ENCODE results near the gene MED15.
A peak's percentile ranks its signal among the peaks of the same experiment; 100 is the strongest.

The MED15 gene

GRCh38 chr22:20510811-20511577, 3.6 kb downstream of the MED15 start:
- DNase-seq (ENCODE audit: low read depth), result no peak

DNA sequence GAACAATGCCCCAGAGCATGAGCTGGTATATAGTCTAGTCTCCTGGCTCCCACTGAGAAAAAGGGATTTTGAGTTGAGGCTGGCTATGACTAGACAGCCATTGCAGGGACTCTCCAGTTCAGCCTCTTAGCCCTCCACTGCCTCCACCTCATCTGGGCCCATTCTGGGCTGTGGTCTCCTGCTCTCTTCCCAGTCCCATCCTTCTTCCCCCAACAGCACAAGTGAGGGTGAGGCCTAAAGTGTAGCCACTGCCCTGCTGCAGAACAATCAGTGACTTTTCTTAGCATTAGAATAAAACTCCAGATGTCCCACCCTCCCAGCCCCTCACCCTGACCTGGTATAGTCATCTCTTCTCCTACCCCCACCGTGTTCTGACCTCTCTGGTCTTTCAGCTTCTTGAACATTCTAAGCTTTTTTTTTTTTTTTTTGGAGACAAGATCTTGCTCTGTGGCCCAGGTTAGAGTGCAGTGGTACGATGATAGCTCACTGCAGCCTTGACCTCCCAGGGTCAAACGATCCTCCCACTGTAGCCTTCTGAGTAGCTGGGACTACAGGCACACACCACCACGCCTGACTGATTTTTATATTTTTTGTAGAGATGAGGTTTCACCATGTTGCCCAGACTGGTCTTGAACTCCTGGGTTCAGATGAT, 4.3 kb downstream of the MED15 start:
- no peak for DNase-seq (ENCODE audit: low read depth)

- peak; percentile 68 for DNase-seq (ENCODE audit: low read depth)
Observed at GRCh38 chr22:20514658-20515406, 7.4 kb downstream of the MED15 start.

DNA sequence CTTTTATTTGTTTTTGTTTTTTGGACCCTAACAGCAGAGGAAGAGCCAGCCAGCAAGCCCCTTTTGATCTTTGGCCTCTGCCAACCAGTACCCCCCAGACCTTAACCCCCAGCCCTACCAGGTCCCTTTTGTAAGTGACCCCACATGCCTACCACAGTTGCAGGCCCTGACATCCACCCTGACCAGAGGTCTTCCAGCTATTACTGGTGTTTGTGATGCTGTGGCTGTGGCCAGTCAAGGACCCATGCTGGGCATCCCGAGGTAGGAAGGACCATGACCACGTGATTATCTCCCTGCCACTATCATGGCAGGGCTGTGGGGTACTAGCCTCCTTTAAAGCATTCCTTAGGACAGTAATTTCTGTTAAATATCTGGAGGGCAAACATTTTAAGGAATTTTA, 9.0 kb downstream of the MED15 start:
- DNase-seq (ENCODE audit: low read depth), result no peak

GRCh38 chr22:20517422-20517821, 10.0 kb downstream of the MED15 start:
- no peak for DNase-seq (ENCODE audit: low read depth)

DNA sequence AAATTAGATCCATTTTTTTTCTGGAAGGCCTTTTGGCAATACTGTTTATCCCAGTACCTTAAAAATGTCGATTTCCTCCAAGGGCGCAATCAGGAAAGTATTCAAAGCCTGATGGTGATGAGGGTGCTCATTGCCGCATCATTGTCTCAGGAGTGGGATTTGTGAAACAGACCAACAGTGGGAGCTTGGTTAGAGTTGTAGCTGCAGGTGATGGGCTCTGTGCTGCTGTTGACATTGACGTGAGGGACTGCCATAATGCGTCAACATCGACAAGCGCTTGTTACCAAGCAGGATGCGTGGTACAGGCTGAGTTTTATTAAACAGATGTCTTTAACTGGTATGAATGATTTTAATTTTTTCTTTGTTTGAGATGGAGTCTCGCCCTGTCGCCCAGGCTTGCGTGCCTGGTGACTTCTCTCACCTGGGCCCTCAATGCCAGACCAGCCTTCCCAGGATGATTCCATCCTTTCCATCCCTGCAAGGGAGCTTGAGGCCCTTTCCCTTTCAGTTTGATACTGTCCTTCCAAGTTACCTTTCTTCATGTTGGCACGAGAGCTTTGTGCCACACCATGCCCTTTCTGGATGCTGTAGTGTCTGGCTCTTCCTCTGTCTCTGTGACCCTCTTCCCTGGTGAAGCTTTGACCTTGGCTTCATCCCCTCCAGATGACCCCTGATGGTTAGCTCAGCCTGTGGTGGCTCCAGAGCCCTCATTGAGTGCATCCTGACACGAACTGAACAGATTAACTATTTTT, 10.6 kb downstream of the MED15 start:
- no peak for DNase-seq (ENCODE audit: low read depth)

GRCh38 chr22:20519558-20519957, 12.1 kb downstream of the MED15 start:
- no peak for DNase-seq (ENCODE audit: low read depth)

- no peak for DNase-seq (ENCODE audit: low read depth)
Observed at GRCh38 chr22:20520093-20520511, 12.7 kb downstream of the MED15 start.

DNA sequence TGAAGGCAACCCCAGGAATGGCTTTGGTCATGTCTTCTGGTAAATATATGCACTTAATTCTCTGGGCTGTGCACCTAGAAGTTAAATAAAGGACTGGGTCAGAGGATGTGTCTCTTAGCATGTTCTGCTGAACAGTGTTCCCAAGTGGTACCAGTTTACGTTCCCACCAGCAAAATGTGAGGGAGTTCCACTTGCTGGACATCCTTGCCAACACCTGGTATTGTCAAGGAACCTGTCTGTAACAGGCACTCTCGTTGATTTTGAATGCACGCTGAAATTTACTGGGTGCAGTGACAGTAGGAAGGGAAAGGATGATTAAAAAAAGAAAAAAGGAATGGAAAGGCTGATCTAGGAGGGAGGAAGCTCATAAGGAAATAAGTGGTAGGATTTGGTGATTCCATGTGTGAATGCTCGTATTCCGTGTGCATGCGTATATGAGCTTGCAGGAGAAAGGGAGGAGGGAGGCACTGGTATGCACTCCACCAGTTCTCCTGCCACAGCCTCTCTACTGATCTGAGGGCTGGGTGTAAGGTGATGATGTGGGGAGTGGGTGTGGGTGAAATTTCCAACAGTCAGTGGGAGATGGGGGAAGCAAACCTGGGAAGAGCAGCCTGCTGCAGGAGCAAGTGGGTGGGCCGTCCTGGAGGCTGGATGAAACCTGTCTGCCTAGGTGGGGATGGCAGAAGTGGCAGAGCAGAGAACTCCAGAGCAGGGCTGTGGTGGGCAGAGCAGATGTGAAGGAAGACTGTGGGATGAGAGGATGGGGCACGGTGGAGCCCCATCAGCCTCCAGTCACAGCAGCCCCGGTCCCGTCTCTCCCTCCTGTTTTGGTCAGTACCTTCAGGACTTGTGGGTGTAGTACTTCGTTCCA, 15.0 kb downstream of the MED15 start:
- no peak for DNase-seq (ENCODE audit: low read depth)

DNA sequence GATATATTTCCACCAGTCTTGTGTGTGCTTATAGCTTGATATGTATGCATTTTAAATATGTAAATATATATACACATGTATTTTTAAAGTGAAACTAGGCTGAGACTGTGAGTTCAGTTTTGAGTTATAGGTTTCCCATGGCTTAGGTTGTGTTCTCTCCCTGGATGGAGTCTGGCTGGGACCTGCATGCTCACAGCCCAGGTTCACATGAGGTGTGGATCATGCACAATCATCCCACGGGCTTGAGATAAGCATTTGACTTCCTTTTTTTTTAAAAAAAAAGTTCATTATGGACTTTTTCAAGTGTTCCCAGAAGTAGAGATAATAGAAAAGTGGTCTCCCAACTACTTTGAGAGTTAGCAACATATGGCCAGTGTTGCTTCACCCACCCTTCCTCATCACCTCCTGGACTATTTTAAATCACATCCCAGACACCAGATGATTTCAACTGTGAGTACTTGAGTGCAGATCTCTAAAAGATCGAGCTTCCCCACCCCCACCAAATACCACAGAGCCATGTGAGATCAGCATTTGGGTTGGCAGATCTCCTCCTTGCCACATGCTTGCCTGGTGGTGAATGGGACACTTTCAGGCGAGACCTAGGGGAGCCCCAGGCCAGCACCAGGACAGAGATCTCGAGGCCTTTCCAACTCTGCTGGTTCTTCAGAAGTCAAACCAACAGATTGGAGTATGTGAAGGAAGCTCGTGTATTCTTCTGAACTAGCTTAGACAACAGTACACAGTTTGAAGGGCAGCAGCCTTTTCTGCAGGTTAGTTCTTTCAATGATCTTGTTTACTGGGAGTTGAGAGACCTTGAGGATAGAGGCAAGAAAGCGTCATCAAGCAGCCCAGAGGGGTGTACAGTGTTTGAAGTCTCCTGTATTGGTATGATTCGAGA, 15.9 kb downstream of the MED15 start:
- no peak for DNase-seq (ENCODE audit: low read depth)

GRCh38 chr22:20524004-20524481, 16.6 kb downstream of the MED15 start:
- DNase-seq (ENCODE audit: low read depth), result no peak

- DNase-seq (ENCODE audit: low read depth), result no peak
Observed at GRCh38 chr22:20525048-20525447, 17.6 kb downstream of the MED15 start.

DNA sequence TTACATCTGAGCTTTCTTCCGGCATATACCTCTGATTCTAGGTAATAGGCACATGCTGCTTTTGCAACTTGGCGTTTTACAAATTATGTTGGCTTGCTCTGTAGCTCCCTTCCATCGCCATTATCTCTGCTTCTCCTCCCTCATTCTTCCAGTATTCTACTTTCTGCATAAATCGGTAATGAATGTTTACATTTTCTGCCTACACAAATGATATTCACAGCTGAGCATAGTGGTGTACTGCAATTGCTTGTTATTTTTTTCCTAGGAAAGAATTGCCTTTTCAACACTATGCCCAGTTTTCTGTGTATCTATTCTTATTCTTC, 18.9 kb downstream of the MED15 start:
- DNase-seq (ENCODE audit: low read depth), result no peak

- DNase-seq (ENCODE audit: low read depth), result no peak
Observed at GRCh38 chr22:20526628-20527355, 19.4 kb downstream of the MED15 start.

DNA sequence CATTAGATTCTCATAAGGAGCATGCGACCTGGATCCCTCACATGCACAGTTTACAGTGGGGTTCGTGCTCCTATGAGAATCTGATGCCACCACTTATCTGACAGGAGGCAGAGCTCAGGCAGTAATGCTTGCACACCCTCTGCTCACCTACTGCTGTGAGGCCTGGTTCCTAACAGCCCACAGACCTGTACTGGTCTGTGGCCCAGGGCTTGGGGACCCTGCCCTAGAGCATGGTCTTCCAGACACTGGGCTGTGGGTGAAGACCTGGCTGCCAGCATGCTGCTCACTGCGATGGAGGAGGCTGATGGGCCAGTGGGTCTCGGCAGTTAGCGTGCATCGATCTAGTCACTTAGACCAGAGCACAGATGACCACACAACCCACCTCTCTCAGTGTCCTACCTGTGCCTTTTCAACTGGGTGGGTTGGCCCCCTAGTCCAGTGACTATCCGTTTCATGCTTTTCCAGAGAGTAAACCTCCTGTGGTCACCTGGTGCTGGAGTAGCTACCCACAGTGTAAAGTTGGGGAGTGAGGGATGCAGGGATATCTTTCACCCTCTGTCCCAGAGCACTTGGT, 21.1 kb downstream of the MED15 start:
- DNase-seq (ENCODE audit: low read depth), result no peak

DNA sequence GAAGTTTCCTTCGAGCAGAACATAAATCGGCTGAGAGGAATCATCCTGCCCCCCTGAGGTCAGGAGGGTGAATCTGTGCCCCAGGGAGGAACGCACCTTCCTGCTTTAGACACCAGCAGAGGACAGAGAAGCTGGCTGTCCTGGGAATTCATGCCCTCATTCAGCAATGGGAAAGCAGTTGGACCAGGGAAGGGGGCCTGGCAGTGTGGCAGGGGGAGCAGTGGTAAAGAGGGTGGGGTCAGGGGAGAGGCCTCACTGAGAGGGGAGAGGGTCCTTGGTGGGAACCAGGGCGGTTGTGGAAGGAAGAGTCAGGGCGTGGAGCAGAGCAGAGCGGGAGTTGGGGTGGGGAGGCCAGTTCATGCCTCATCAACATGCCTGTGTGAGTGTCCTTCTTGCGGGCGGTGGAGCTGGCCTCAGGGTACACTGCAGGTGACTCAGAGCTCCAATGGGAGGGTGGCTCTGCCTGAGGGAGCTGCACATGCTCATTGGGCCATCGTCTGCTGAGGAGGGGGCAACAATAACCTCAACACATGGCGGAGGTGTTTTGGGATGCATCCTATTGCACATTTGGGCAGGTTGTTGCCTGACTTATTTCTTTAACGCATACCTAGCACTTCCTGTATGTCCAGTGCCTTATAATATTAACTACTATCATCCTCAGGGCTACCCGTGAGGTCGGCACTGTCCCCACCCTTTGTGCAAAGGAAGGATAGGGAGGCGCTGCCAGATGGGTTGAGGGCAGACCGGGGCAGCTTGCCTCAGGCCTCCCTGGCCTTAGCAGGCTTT, 23.2 kb downstream of the MED15 start:
- DNase-seq (ENCODE audit: low read depth), result no peak

- no peak for DNase-seq (ENCODE audit: low read depth)
Observed at GRCh38 chr22:20531154-20531403, 23.7 kb downstream of the MED15 start.

DNA sequence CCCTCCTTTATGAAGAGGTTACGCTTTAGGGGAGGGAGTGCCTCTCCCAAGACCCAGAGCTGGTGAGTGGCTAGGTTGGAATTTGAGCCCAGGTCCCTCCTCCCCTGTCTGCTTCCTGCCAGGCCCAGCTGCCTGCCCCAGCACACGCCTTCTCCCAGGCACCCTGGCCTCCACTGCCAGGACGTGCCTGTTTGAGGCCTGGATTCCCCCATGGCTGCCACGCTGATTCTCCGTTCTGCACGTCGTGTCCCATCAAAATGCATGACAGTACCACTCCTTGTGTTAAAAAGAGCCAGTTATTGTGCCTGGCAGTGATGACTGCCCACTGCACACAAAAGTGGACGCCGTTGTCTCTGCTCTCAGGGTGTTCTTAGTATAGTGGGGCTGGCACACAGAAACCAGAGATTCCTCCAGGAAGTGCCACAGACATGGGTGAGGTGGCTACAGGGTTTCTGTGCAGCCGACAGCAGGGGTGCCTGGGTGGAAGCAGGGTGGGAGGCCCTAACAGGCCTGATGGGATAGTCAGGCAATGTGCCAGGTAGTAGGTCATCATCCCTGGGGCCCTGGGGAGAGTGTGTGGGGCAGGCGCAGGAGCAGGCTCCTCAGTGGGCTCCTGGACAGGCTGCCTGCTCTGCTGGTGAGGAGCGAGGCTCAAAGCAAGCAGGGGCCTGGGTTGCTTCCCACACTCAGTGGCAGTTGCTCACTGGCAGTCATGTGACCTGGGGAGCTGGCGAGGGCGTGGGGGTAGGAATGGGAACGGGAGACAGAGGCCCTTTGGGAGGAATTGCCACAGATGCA, 24.2 kb downstream of the MED15 start:
- no peak for DNase-seq (ENCODE audit: low read depth)

All from non-pigmented ciliary epithelial cell (primary cell).